Measurements from ENCODE around the gene ZNF394.

- TF ChIP-seq POLR2A (IDR thresholded peaks at IDR 0.05) (no peak), CTCF (IDR thresholded peaks at IDR 0.05) (no peak), EP300 (IDR thresholded peaks at IDR 0.05) (no peak)
These were observed 42.2 kb downstream of the ZNF394 start for GRCh38 chr7:99457650-99458493.

Measured in ovary (tissue), 3 donors.